Gastrocnemius medialis (tissue), 4 donors: Measurements from ENCODE around the gene PCCA. TPM values are rescaled to one million over a fixed set of nuclear protein-coding genes. Genes with fewer than 3 reads are reported as not detected.
A peak's percentile ranks its signal among the peaks of the same experiment; 100 is the strongest.

Source experiments
- ATAC-seq, 2 donors: fragments of 150-250 bp; one replicate each; pipeline ENCODE4 v1.9.1; 2016
- DNase-seq, 2 donors: peaks; one replicate each; pipeline ENCODE4 v3.0.0-alpha.2; 2019
- H3K27ac ChIP-seq, 4 donors: fragments of 200-600 bp; sonication (generic); 1 replicate in 1 of 4; 2 replicates in 3 of 4; pipeline ENCODE4 v1.5.1; 2016 to 2018; ENCODE audit warnings: mild to moderate bottlenecking in 2 of 4, moderate library complexity in 1 of 4
- H3K27me3 ChIP-seq, 3 donors: fragments of 200-600 bp; sonication (generic) in 2 of 3; 1 replicate in 1 of 3; 2 replicates in 2 of 3; pipeline versions ENCODE4 v1.5.1 to v1.6.0; 2016 to 2019; ENCODE audit warnings: mild to moderate bottlenecking in 1 of 3, moderate library complexity in 1 of 3
- H3K36me3 ChIP-seq, 2 donors: fragments of 200-600 bp; sonication (generic) in 1 of 2; one replicate each; pipeline ENCODE4 v1.5.1; 2017 to 2018
- H3K4me1 ChIP-seq, 2 donors: fragments of 200-600 bp; sonication (generic) in 1 of 2; one replicate each; pipeline ENCODE4 v1.5.1; 2016 to 2017; ENCODE audit warnings: mild to moderate bottlenecking in 2 of 2
- H3K4me3 ChIP-seq, 4 donors: fragments of 200-600 bp; sonication (generic) in 3 of 4; 1 replicate in 1 of 4; 2 replicates in 3 of 4; pipeline ENCODE4 v1.5.1; 2016 to 2019; ENCODE audit warnings: mild to moderate bottlenecking in 2 of 4
- H3K9me3 ChIP-seq, 3 donors: fragments of 200-600 bp; sonication (generic) in 2 of 3; 1 replicate in 1 of 3; 2 replicates in 2 of 3; pipeline ENCODE4 v1.5.1; 2016 to 2019
- POLR2A ChIP-seq, 2 donors: fragments of 450-650 bp; IDR thresholded peaks; one replicate each; pipeline ENCODE4 v1.6.1; 2017; ENCODE audit warnings: antibody characterized with exemption in 2 of 2, mild to moderate bottlenecking in 2 of 2, moderate library complexity in 2 of 2
- in situ Hi-C, 4 donors: fragments of 200-750 bp; cut with MboI; loops; one replicate each; pipeline versions ENCODE4 v1.15.0 to v1.8.0; 2017; ENCODE audit warnings: low sequenced_read_pairs in 4 of 4
- intact Hi-C: fragments of 100-400 bp; cut with DNase I; formaldehyde crosslinking; loops from one replicate; pipeline ENCODE4 v1.15.1; 2023; ENCODE audit warnings: low total_unique reads
- total RNA-seq, 4 donors: library from RNA; depleted of rRNA; stranded (reverse); fragments of >200 nt; gene quantifications; one replicate each; pipeline versions ENCODE4 v1.1.0 to v1.2.3, GENCODE V29; 2016
- TF ChIP-seq, protein P1 (sequence below), 5 experiments: fragments of 450-650 bp in 3 of 5; fragments of 200-600 bp in 2 of 5; sonication (generic) in 2 of 5; IDR thresholded peaks in 4 of 5; conservative IDR thresholded peaks in 1 of 5; 1 replicate in 4 of 5; 2 replicates in 1 of 5; pipeline ENCODE4 v1.5.1; 2016 to 2019; ENCODE audit warnings: antibody characterized with exemption in 5 of 5, mild to moderate bottlenecking in 3 of 5, moderate library complexity in 3 of 5

PCCA gene
- total RNA-seq, 4 donors from 2014 or later, result 7.5 to 19.5 (median 10.8) TPM

- no peak for TF ChIP-seq POLR2A (IDR thresholded peaks at IDR 0.05)
- TF ChIP-seq, protein P1, sequence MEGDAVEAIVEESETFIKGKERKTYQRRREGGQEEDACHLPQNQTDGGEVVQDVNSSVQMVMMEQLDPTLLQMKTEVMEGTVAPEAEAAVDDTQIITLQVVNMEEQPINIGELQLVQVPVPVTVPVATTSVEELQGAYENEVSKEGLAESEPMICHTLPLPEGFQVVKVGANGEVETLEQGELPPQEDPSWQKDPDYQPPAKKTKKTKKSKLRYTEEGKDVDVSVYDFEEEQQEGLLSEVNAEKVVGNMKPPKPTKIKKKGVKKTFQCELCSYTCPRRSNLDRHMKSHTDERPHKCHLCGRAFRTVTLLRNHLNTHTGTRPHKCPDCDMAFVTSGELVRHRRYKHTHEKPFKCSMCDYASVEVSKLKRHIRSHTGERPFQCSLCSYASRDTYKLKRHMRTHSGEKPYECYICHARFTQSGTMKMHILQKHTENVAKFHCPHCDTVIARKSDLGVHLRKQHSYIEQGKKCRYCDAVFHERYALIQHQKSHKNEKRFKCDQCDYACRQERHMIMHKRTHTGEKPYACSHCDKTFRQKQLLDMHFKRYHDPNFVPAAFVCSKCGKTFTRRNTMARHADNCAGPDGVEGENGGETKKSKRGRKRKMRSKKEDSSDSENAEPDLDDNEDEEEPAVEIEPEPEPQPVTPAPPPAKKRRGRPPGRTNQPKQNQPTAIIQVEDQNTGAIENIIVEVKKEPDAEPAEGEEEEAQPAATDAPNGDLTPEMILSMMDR (IDR thresholded peaks at IDR 0.05 in 4 of 5, conservative IDR thresholded peaks at IDR 0.05 in 1 of 5), result no peak
- Histone ChIP-seq H3K27me3 (no peaks in the 10 kb centered on the region), H3K27ac (peak overlapping the region in 3 of 4 donors; percentile 3 to 29 (median 20)), H3K4me3 (no peak overlapping the region), H3K36me3 (no peaks in the 10 kb centered on the region), H3K4me1 (peaks cover 15 to 16% of the 10 kb centered on the region in 2 donors), H3K9me3 (no peaks in the 10 kb centered on the region)
- ATAC-seq (no peak), DNase-seq (no peak)
- intact Hi-C loops, result no loop called here
- in situ Hi-C loops, result no loop called here
Measured at GRCh38 chr13:100100115-100100879, 11.4 kb downstream of the PCCA start.

DNA sequence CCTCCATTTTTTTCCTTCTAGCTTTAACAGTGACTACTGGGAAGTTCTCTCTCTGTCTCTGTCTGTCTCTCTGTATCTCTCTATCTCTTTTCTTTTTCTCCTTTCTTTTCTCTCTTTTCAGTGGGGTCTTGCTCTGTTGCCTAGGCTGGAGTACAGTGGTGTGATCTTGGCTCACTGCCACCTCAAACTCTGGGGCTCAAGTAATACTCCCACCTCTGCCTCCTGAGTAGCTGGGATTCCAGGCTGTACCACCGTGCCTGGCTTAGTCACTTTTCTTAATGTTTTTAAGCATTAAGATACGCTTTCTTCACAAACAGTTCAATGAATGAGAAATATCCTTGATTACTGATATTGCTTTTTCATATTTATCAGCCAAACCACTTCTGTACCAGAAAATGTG is 13.1 kb downstream of the PCCA start:
- intact Hi-C loops, result no loop called here
- in situ Hi-C loops, result no loop called here
- Histone ChIP-seq H3K9me3 (no peaks in the 10 kb centered on the region), H3K36me3 (no peaks in the 10 kb centered on the region), H3K27me3 (no peaks in the 10 kb centered on the region), H3K4me3 (no peak overlapping the region), H3K27ac (no peak overlapping the region), H3K4me1 (peaks cover 15 to 16% of the 10 kb centered on the region in 2 donors)
- DNase-seq (no peak), ATAC-seq (no peak)
- TF ChIP-seq, protein P1 (IDR thresholded peaks at IDR 0.05 in 4 of 5, conservative IDR thresholded peaks at IDR 0.05 in 1 of 5), result no peak
- TF ChIP-seq POLR2A (IDR thresholded peaks at IDR 0.05), result no peak

GRCh38 chr13:100106005-100106404 is 17.1 kb downstream of the PCCA start:
- Histone ChIP-seq H3K4me3 (no peak overlapping the region), H3K4me1 (no peaks in the 10 kb centered on the region), H3K36me3 (no peaks in the 10 kb centered on the region), H3K9me3 (no peaks in the 10 kb centered on the region), H3K27ac (no peak overlapping the region), H3K27me3 (no peaks in the 10 kb centered on the region)
- TF ChIP-seq, protein P1 (IDR thresholded peaks at IDR 0.05 in 4 of 5, conservative IDR thresholded peaks at IDR 0.05 in 1 of 5), result no peak
- no peak for TF ChIP-seq POLR2A (IDR thresholded peaks at IDR 0.05)
- intact Hi-C loops, result no loop called here
- in situ Hi-C loops, result no loop called here
- ATAC-seq (no peak), DNase-seq (no peak)

- no peaks in the 10 kb centered on the region for H3K4me1 ChIP-seq
- no peaks in the 10 kb centered on the region for H3K36me3 ChIP-seq
- TF ChIP-seq POLR2A (IDR thresholded peaks at IDR 0.05), result no peak
- TF ChIP-seq, protein P1 (IDR thresholded peaks at IDR 0.05 in 4 of 5, conservative IDR thresholded peaks at IDR 0.05 in 1 of 5), result no peak
- intact Hi-C loops, result no loop called here
- DNase-seq, result no peak
- no peaks in the 10 kb centered on the region for H3K27me3 ChIP-seq
- no peak for ATAC-seq
- no peak overlapping the region for H3K4me3 ChIP-seq
- H3K9me3 ChIP-seq, result no peaks in the 10 kb centered on the region
- in situ Hi-C loops, result no loop called here
- H3K27ac ChIP-seq, result no peak overlapping the region
Measured at GRCh38 chr13:100106705-100107104, 17.8 kb downstream of the PCCA start.
